SU-DHL-6 (cell line): ENCODE data around the gene BHLHA9.

Source experiments
- H2AFZ ChIP-seq: fragments of 200-600 bp; sonication (generic); 2 replicates; pipeline ENCODE4 v1.6.1; 2014; ENCODE audit warnings: low read depth, mild to moderate bottlenecking, moderate library complexity, mixed read lengths, antibody characterized with exemption, low read length; ENCODE audit not compliant: severe bottlenecking
- H3F3A ChIP-seq: fragments of 200-600 bp; shearing (Covaris generic); 2 replicates; pipeline ENCODE4 v1.6.0; 2016; ENCODE audit warnings: antibody characterized with exemption, mild to moderate bottlenecking; ENCODE audit not compliant: insufficient read depth
- H3K27ac ChIP-seq: fragments of 200-600 bp; sonication (generic); 2 replicates; pipeline ENCODE4 v1.5.1; 2016; ENCODE audit warnings: low read depth, mild to moderate bottlenecking, low read length, moderate library complexity, mixed read lengths
- H3K27me3 ChIP-seq: fragments of 200-600 bp; sonication (generic), shearing (Covaris generic); 2 replicates; pipeline ENCODE4 v1.6.0; 2014; ENCODE audit warnings: mild to moderate bottlenecking, low read length
- H3K36me3 ChIP-seq: fragments of 200-600 bp; sonication (generic); 2 replicates; pipeline ENCODE4 v1.6.1; 2014; ENCODE audit warnings: mild to moderate bottlenecking, low read length, mixed read lengths
- H3K4me2 ChIP-seq: fragments of 300-600, 200-600 bp; shearing (Covaris generic), sonication (generic); 2 replicates; pipeline ENCODE4 v1.6.0; 2014; ENCODE audit warnings: low read length, low read depth, mild to moderate bottlenecking; ENCODE audit not compliant: poor library complexity, severe bottlenecking
- H3K4me3 ChIP-seq: fragments of 200-600 bp; sonication (generic); 2 replicates; pipeline ENCODE4 v1.5.1; 2014; ENCODE audit warnings: antibody characterized with exemption, low read length, mild to moderate bottlenecking, mixed read lengths; ENCODE audit not compliant: insufficient read depth, poor library complexity, severe bottlenecking
- H3K79me2 ChIP-seq: fragments of 200-600 bp; sonication (generic); 2 replicates; pipeline ENCODE4 v1.6.1; 2014; ENCODE audit warnings: mild to moderate bottlenecking, low read length, moderate library complexity; ENCODE audit not compliant: insufficient read depth
- H3K9ac ChIP-seq: fragments of 200-600 bp; sonication (generic); 2 replicates; pipeline ENCODE4 v1.7.0; 2014; ENCODE audit warnings: mild to moderate bottlenecking, low read length
- H3K9me2 ChIP-seq: fragments of 200-600 bp; sonication (generic); replicated peaks from 2 replicates; pipeline ENCODE4 v1.6.1; 2014; ENCODE audit warnings: low read length; ENCODE audit not compliant: insufficient read depth
- H3K9me3 ChIP-seq: fragments of 200-600 bp; sonication (generic); 2 replicates; pipeline ENCODE4 v1.6.1; 2014; ENCODE audit warnings: low read length, mixed read lengths; ENCODE audit not compliant: insufficient read depth
- H4K20me1 ChIP-seq: fragments of 200-600 bp; sonication (generic); 2 replicates; pipeline ENCODE4 v1.6.1; 2014; ENCODE audit warnings: low read depth, mild to moderate bottlenecking, antibody characterized with exemption, low read length, moderate library complexity, mixed read lengths
- EZH2phosphoT487 ChIP-seq: fragments of 200-600 bp; sonication (generic), shearing (Covaris generic); conservative IDR thresholded peaks from 2 replicates; pipeline ENCODE4 v1.6.1; 2018; ENCODE audit warnings: mild to moderate bottlenecking, antibody characterized with exemption, low read length, moderate library complexity, mixed read lengths
- TF ChIP-seq, protein P1 (sequence below): fragments of 200-600 bp; sonication (generic); IDR thresholded peaks from one replicate; pipeline ENCODE4 v1.5.1; 2017; ENCODE audit warnings: antibody characterized with exemption, mild to moderate bottlenecking, low read length, moderate library complexity; ENCODE audit not compliant: insufficient read depth, poor library complexity, severe bottlenecking

BHLHA9 gene

DNA sequence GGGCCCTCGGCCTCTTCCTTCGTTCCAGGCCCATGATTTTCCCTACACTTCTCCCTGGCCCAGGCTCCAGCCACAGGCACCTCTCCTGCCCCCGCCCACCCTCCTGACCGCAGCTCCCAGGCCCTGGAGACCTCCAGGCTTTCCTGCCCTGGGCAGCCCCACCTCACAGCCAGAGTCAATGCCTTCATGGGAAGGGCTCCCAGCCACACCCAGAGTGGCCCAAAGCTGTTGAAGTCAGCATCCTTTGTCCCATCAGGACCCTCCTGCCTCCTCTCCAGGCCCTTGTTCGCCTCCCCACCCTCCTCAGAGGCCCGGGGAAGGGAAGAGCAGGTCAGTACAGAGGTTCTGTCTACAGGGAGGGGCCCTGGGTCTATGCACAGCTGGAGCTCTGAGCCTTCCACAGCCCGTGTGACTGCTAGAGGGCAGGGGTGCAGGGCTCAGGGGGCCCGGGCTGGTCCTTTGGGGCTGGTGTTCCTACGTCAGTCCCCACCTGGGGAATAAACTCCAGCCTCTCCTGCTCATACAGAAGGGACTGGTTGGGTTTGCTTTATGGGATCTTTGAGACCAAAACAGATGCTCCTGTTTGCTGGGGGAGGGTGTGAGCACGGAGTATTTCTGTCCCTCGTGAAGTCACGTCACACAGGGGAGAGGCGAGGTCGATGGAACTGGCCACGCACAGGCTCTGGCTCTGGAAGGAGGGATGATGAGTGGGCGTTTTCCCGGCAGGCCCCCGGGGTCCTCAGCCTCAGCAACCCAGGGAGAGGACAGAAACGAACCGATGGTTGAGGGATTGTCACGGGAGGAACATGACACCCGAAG, 29.5 kb downstream of the BHLHA9 start:
- H3K4me2 ChIP-seq, result no peak overlapping the region
- TF ChIP-seq, protein P1, sequence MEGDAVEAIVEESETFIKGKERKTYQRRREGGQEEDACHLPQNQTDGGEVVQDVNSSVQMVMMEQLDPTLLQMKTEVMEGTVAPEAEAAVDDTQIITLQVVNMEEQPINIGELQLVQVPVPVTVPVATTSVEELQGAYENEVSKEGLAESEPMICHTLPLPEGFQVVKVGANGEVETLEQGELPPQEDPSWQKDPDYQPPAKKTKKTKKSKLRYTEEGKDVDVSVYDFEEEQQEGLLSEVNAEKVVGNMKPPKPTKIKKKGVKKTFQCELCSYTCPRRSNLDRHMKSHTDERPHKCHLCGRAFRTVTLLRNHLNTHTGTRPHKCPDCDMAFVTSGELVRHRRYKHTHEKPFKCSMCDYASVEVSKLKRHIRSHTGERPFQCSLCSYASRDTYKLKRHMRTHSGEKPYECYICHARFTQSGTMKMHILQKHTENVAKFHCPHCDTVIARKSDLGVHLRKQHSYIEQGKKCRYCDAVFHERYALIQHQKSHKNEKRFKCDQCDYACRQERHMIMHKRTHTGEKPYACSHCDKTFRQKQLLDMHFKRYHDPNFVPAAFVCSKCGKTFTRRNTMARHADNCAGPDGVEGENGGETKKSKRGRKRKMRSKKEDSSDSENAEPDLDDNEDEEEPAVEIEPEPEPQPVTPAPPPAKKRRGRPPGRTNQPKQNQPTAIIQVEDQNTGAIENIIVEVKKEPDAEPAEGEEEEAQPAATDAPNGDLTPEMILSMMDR, result no peak
- TF ChIP-seq EZH2phosphoT487, result no peak
- H3K9ac ChIP-seq, result no peak overlapping the region
- H3K9me2 ChIP-seq, result no peaks in the 10 kb centered on the region
- H3F3A ChIP-seq, result no peaks in the 10 kb centered on the region
- no peaks in the 10 kb centered on the region for H3K9me3 ChIP-seq
- H3K4me3 ChIP-seq, result no peak overlapping the region
- H3K79me2 ChIP-seq, result no peaks in the 10 kb centered on the region
- no peaks in the 10 kb centered on the region for H3K36me3 ChIP-seq
- no peaks in the 10 kb centered on the region for H3K27me3 ChIP-seq
- H2AFZ ChIP-seq, result no peak overlapping the region
- H4K20me1 ChIP-seq, result no peaks in the 10 kb centered on the region
- H3K27ac ChIP-seq, result no peak overlapping the region

DNA sequence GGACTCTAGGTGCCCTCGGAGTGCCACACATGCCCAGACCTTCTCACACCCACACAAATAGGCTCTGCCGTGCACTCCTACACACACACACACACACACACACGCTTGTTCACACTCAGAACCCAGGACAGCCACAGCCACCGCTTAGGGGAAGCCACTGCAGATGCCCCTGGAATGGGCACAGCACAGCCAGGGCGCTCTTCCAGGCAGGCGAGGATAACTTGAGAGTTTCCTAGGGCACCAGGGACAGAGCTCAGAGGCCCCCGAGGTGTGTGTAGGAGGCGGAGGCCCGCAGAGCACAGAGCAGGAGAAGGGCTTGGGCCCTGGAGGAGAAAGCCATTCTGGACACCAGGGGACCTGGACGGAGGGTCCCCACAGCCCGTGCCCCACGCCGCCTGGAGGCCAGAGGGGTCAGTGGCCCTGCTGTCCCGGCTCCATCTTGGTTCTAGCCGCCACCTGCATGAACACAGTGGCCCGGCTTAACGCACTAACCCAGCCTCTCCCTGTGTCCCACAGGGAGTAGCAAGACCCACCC, 30.2 kb downstream of the BHLHA9 start:
- TF ChIP-seq, protein P1, result no peak
- TF ChIP-seq EZH2phosphoT487, result no peak
- Histone ChIP-seq H4K20me1 (no peaks in the 10 kb centered on the region), H3K9me2 (no peaks in the 10 kb centered on the region)

GRCh38 chr17:1301546-1301945, 31.3 kb downstream of the BHLHA9 start:
- no peaks in the 10 kb centered on the region for H3F3A ChIP-seq
- H3K27ac ChIP-seq, result no peak overlapping the region
- no peaks in the 10 kb centered on the region for H4K20me1 ChIP-seq
- no peaks in the 10 kb centered on the region for H3K9me2 ChIP-seq
- no peaks in the 10 kb centered on the region for H3K9me3 ChIP-seq
- no peak overlapping the region for H3K4me2 ChIP-seq
- H3K36me3 ChIP-seq, result no peaks in the 10 kb centered on the region
- no peaks in the 10 kb centered on the region for H3K79me2 ChIP-seq
- no peaks in the 10 kb centered on the region for H3K27me3 ChIP-seq
- TF ChIP-seq, protein P1, result no peak
- no peak for TF ChIP-seq EZH2phosphoT487
- no peak overlapping the region for H3K9ac ChIP-seq
- no peak overlapping the region for H2AFZ ChIP-seq
- H3K4me3 ChIP-seq, result no peak overlapping the region

More for the DNA sequence above, 30.2 kb downstream of the BHLHA9 start:
- Histone ChIP-seq H2AFZ (no peak overlapping the region), H3K27ac (no peak overlapping the region), H3F3A (no peaks in the 10 kb centered on the region), H3K9me3 (no peaks in the 10 kb centered on the region), H3K4me3 (no peak overlapping the region), H3K9ac (no peak overlapping the region), H3K36me3 (no peaks in the 10 kb centered on the region), H3K4me2 (no peak overlapping the region), H3K27me3 (no peaks in the 10 kb centered on the region), H3K79me2 (no peaks in the 10 kb centered on the region)
